Kidney (tissue), 22 donors: ENCODE results near the gene NTNG2. TPM values are rescaled to one million over a fixed set of nuclear protein-coding genes. Genes with fewer than 3 reads are reported as not detected.

ENCODE experiments used
- DNase-seq, 5 donors: peaks; one replicate each; pipeline ENCODE4 v3.0.0-alpha.2; 2013 to 2020
- FAIRE-seq: peaks from 2 replicates; lab custom pipeline; 2012; peaks lifted over from hg19 to GRCh38; lab: Jason Lieb, UNC
- H3K27ac ChIP-seq, 2 donors: one replicate each; pipeline ENCODE4 v1.7.0; 2013; ENCODE audit warnings: low read depth in 2 of 2, low read length in 2 of 2, inconsistent platforms in 1 of 2
- H3K27me3 ChIP-seq: one replicate; pipeline ENCODE4 v1.7.1; 2013; ENCODE audit warnings: low read length, inconsistent platforms; ENCODE audit not compliant: control insufficient read depth, insufficient read depth
- H3K36me3 ChIP-seq, 3 donors: one replicate each; pipeline versions ENCODE4 v1.7.0 to v1.7.1; 2013; ENCODE audit warnings: low read length in 3 of 3, control low read depth in 1 of 3, inconsistent platforms in 1 of 3; ENCODE audit not compliant: insufficient read depth in 3 of 3, control insufficient read depth in 2 of 3
- H3K4me1 ChIP-seq, 3 donors: one replicate each; pipeline versions ENCODE4 v1.7.0 to v1.7.1; 2013; ENCODE audit warnings: low read length in 3 of 3, inconsistent platforms in 1 of 3, low read depth in 1 of 3; ENCODE audit not compliant: control insufficient read depth in 2 of 3, insufficient read depth in 2 of 3
- H3K4me3 ChIP-seq, 3 donors: one replicate each; pipeline versions ENCODE4 v1.7.0 to v1.8.1; 2013; ENCODE audit warnings: low read length in 3 of 3, control low read depth in 1 of 3, inconsistent platforms in 1 of 3
- H3K9ac ChIP-seq, 3 donors: one replicate each; pipeline versions ENCODE4 v1.7.0 to v1.7.1; 2013; ENCODE audit warnings: low read length in 3 of 3, control low read depth in 1 of 3, inconsistent platforms in 1 of 3
- H3K9me3 ChIP-seq, 3 donors: one replicate each; pipeline versions ENCODE4 v1.7.0 to v1.7.1; 2013; ENCODE audit warnings: low read length in 3 of 3, control low read depth in 1 of 3, inconsistent platforms in 1 of 3; ENCODE audit not compliant: control insufficient read depth in 2 of 3, insufficient read depth in 1 of 3
- CTCF ChIP-seq: IDR thresholded peaks from 3 replicates; pipeline ENCODE4 v1.5.1; 2012; ENCODE audit warnings: mild to moderate bottlenecking, moderate library complexity, borderline replicate concordance; ENCODE audit not compliant: insufficient read depth; ENCODE audit errors: extremely low read depth
- intact Hi-C: fragments of 100-400 bp; cut with DNase I; formaldehyde crosslinking; loops from one replicate; pipeline ENCODE4 v1.11.1; 2022
- long read RNA-seq, 10 donors: library from polyadenylated mRNA in 1 of 10; unstranded in 1 of 10; transcript quantifications; one replicate each; pipeline ENCODE4 v2.0.0 and lab custom pipeline, GENCODE V29; 2021 to 2026
- polyA plus RNA-seq: library from polyadenylated mRNA; stranded (reverse); fragments of 350-450 nt; fragmentation: Illumina TruSeq; extraction: RNeasy Lipid Tissue Mini Kit (QIAGEN cat#74804); gene quantifications from one replicate; pipeline ENCODE4 v1.2.3, GENCODE V29; 2014; ENCODE audit warnings: low read depth, low replicate concordance; ENCODE audit not compliant: insufficient read depth
- total RNA-seq: library from RNA; stranded (reverse); fragmentation: NEBNext Ultra II Directional; extraction: Animal tissue kit (Norgen Biotek cat#: 25700); gene quantifications from one replicate; pipeline ENCODE4 v1.2.1, GENCODE V29; 2021
- donor health status: control.
- donor health status: control.
- donor health status: control.
- donor health status: control.
- donor health status: control.
- donor health status: DM: yes; HTN: yes; CAD: no.
- donor health status: Normal renal cell carcinoma (clear cell type).

The NTNG2 gene
- 2.2 TPM for total RNA-seq
- 0.54 TPM for polyA plus RNA-seq
- long read RNA-seq, donor 1, result 0 reads
- long read RNA-seq, donor 2, result 0 reads
- long read RNA-seq, donor 3, result 0 reads
- long read RNA-seq, donor 4, result 0 reads
- long read RNA-seq, donor 5, result 0 reads
- long read RNA-seq, donor 6, result 0 reads
- long read RNA-seq, donor 7, partial matches to known transcripts, result 1 of 2 reads
- long read RNA-seq, donor 7, other reads (novel, unspliced or antisense), result 1 of 2 reads
- long read RNA-seq, donor 8, result 0 reads
- long read RNA-seq, donor 9, result 0 reads
- long read RNA-seq, donor 10, result 0 reads

- no peak within 1 kb of the TSS for H3K27ac ChIP-seq
- TF ChIP-seq CTCF, result no peak
- H3K36me3 ChIP-seq, result no peaks in the 10 kb centered on the region
- H3K27me3 ChIP-seq, result peaks cover 42% of the 10 kb centered on the region
- intact Hi-C loops, result no loop called here
- H3K4me3 ChIP-seq, result peak within 1 kb of the TSS; percentile 30 to 50 (median 38)
- peaks cover 0 to 2% (median 0%) of the 10 kb centered on the region in 3 donors for H3K4me1 ChIP-seq
- H3K9ac ChIP-seq, result no peak within 1 kb of the TSS
- no peak for FAIRE-seq
- H3K9me3 ChIP-seq, result no peaks in the 10 kb centered on the region
- no peak for DNase-seq
These were observed at the start of gene NTNG2 for GRCh38 chr9:132161743-132162184. TSS of gene NTNG2 (plus strand) at chr9:132162058. CDS start at chr9:132166832, 4,774 bp downstream.

GRCh38 chr9:132114102-132114707, 47.7 kb upstream of the NTNG2 start:
- intact Hi-C loops, result no loop called here
- no peak for TF ChIP-seq CTCF
- H3K4me1 ChIP-seq, result no peaks in the 10 kb centered on the region
- no peak overlapping the region for H3K9ac ChIP-seq
- H3K27ac ChIP-seq, result no peak overlapping the region
- no peak overlapping the region for H3K4me3 ChIP-seq
- H3K27me3 ChIP-seq, result no peaks in the 10 kb centered on the region
- no peaks in the 10 kb centered on the region for H3K9me3 ChIP-seq
- H3K36me3 ChIP-seq, result no peaks in the 10 kb centered on the region
- FAIRE-seq (no peak), DNase-seq (peak; percentile 82 to 90 (median 89))

GRCh38 chr9:132116583-132116982, 45.3 kb upstream of the NTNG2 start:
- Histone ChIP-seq H3K4me3 (no peak overlapping the region), H3K27me3 (no peaks in the 10 kb centered on the region), H3K36me3 (no peaks in the 10 kb centered on the region), H3K4me1 (no peaks in the 10 kb centered on the region), H3K9ac (no peak overlapping the region), H3K9me3 (no peaks in the 10 kb centered on the region), H3K27ac (no peak overlapping the region)
- intact Hi-C loops, result no loop called here
- TF ChIP-seq CTCF, result no peak
- FAIRE-seq (no peak), DNase-seq (no peak)
